Ascending aorta (tissue), 2 donors: ENCODE measurements around the gene MOB3B. TPM values are rescaled to one million over a fixed set of nuclear protein-coding genes. Genes with fewer than 3 reads are reported as not detected.

Experiments used
- DNase-seq, 2 donors: peaks; one replicate each; pipeline ENCODE4 v3.0.0-alpha.2; 2019; ENCODE audit warnings: low spot score in 2 of 2
- H3K27ac ChIP-seq, 2 donors: fragments of 200-600 bp; sonication (generic); one replicate each; pipeline ENCODE4 v1.5.1; 2016 to 2017; ENCODE audit warnings: mild to moderate bottlenecking in 1 of 2
- H3K27me3 ChIP-seq: fragments of 200-600 bp; sonication (generic); one replicate; pipeline ENCODE4 v1.5.1; 2017
- H3K36me3 ChIP-seq, 2 donors: fragments of 200-600 bp; sonication (generic); one replicate each; pipeline ENCODE4 v1.5.1; 2016
- H3K4me1 ChIP-seq, 2 donors: fragments of 200-600 bp; sonication (generic); one replicate each; pipeline ENCODE4 v1.5.1; 2016 to 2017; ENCODE audit warnings: mild to moderate bottlenecking in 1 of 2
- H3K4me3 ChIP-seq, 2 donors: fragments of 200-600 bp; sonication (generic); one replicate each; pipeline ENCODE4 v1.5.1; 2016 to 2017; ENCODE audit warnings: mild to moderate bottlenecking in 1 of 2
- H3K9me3 ChIP-seq, 2 donors: fragments of 200-600 bp; sonication (generic); one replicate each; pipeline ENCODE4 v1.5.1; 2016
- CTCF ChIP-seq, 3 experiments: fragments of 200-600 bp in 2 of 3; fragments of 450-650 bp in 1 of 3; sonication (generic) in 2 of 3; IDR thresholded peaks; one replicate each; pipeline ENCODE4 v1.5.1; 2016 to 2019; ENCODE audit warnings: antibody characterized with exemption in 3 of 3, mild to moderate bottlenecking in 1 of 3, moderate library complexity in 1 of 3
- intact Hi-C: fragments of 100-400 bp; cut with DNase I; formaldehyde crosslinking; loops from one replicate; pipeline ENCODE4 v1.15.1; 2023
- total RNA-seq: library from RNA; depleted of rRNA; stranded (reverse); fragments of >200 nt; gene quantifications from one replicate; pipeline ENCODE4 v1.1.0, GENCODE V29; 2016

MOB3B gene
- total RNA-seq, 1 donor from 2014 or later = 2.4 TPM

GRCh38 chr9:27304521-27304920 lies 225.1 kb downstream of the MOB3B start:
- TF ChIP-seq CTCF (IDR thresholded peaks at IDR 0.05) = no peak
- no peaks in the 10 kb centered on the region for H3K4me1 ChIP-seq
- intact Hi-C loops = no loop called here
- H3K9me3 ChIP-seq = no peaks in the 10 kb centered on the region
- no peak for DNase-seq
- no peak overlapping the region for H3K4me3 ChIP-seq
- no peak overlapping the region for H3K27ac ChIP-seq
- no peaks in the 10 kb centered on the region for H3K27me3 ChIP-seq
- no peaks in the 10 kb centered on the region for H3K36me3 ChIP-seq

GRCh38 chr9:27303219-27303618 lies 226.4 kb downstream of the MOB3B start:
- Histone ChIP-seq H3K4me1 (no peaks in the 10 kb centered on the region), H3K27ac (no peak overlapping the region), H3K9me3 (no peaks in the 10 kb centered on the region), H3K27me3 (no peaks in the 10 kb centered on the region), H3K36me3 (no peaks in the 10 kb centered on the region), H3K4me3 (no peak overlapping the region)
- no peak for TF ChIP-seq CTCF (IDR thresholded peaks at IDR 0.05)
- DNase-seq = no peak
- intact Hi-C loops = no loop called here

DNA sequence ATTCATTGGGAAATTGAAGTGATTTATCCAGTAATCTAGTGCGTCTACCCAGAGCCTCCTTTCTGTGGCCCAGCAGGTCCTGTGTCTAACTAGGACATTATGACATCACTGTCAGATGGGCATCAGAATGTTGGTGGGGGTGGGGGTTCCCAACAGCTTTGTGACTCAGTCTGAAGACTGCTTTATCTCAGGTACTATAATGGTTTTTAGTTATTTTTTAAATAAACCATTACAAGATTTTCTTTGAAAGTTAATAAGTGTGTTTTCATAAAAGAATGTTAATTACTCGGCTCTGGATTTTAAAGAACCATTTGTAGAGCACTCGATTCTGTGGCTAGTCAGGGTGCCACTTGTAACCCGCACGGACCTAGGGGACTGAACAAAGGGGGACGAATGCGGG lies 232.6 kb downstream of the MOB3B start, which contains the start of gene EQTN:
EQTN (minus strand) TSS at position 101 of the 400 bp plus-strand sequence; CDS start at position 6, 95 bp downstream.
- H3K27me3 ChIP-seq = no peaks in the 10 kb centered on the region
- TF ChIP-seq CTCF (IDR thresholded peaks at IDR 0.05) = no peak
- DNase-seq = no peak
- no peak within 1 kb of the TSS for H3K4me3 ChIP-seq
- H3K36me3 ChIP-seq = no peaks in the 10 kb centered on the region
- no peaks in the 10 kb centered on the region for H3K4me1 ChIP-seq
- no peaks in the 10 kb centered on the region for H3K9me3 ChIP-seq
- intact Hi-C loops = no loop called here
- H3K27ac ChIP-seq = no peak within 1 kb of the TSS

- Histone ChIP-seq H3K27me3 (no peaks in the 10 kb centered on the region), H3K9me3 (no peaks in the 10 kb centered on the region), H3K4me1 (no peaks in the 10 kb centered on the region), H3K4me3 (no peak overlapping the region), H3K36me3 (no peaks in the 10 kb centered on the region), H3K27ac (no peak overlapping the region)
- intact Hi-C loops = no loop called here
- TF ChIP-seq CTCF (IDR thresholded peaks at IDR 0.05) = no peak
- no peak for DNase-seq
These were observed 235.6 kb downstream of the MOB3B start for GRCh38 chr9:27293996-27294395.

DNA sequence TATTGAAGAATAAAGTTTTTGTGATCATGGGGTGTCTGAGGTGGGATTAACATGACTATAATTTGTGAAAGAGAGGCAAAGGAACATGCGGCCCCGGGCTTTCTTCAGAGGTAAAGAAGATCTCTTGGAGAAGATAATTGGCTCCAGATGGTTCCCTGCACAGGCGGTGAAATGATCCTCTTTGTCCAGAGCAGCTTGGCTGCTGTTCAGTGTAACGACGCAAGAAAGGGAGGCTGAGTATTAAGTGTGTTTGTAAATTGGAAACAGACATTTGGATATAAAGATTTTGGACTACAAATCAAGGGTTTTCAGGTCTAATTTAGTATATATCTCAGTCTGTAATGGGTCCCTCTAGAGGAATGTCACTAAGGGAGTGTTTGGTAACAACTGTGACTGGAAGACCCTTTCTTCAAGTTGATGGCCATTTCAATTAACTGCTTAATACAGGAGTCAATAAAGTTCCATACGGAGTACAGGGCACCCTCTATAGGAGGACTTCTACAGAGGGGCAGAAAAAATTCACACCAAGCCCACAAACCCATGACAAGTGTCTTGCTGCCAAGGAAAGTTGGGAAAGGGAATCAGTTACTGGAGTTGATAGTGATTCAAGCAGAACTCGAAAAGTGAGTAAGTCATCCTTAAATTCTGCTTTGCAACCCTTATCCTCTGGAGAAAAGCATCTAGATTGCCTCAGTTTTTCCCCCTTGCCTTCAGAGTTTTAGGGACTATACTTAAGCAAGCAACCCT lies 236.8 kb downstream of the MOB3B start:
- no peak for TF ChIP-seq CTCF (IDR thresholded peaks at IDR 0.05)

More for the DNA sequence above, 236.8 kb downstream of the MOB3B start:
- H3K4me1 ChIP-seq = no peaks in the 10 kb centered on the region
- no peak for DNase-seq
- H3K27ac ChIP-seq = no peak overlapping the region
- no peaks in the 10 kb centered on the region for H3K36me3 ChIP-seq
- no peak overlapping the region for H3K4me3 ChIP-seq
- intact Hi-C loops = no loop called here
- no peaks in the 10 kb centered on the region for H3K9me3 ChIP-seq
- no peaks in the 10 kb centered on the region for H3K27me3 ChIP-seq
